Measurements from ENCODE around the gene KDM2A. TPM values are rescaled to one million over a fixed set of nuclear protein-coding genes. Genes with fewer than 3 reads are reported as not detected.
A peak's percentile ranks its signal among the peaks of the same experiment; 100 is the strongest.

KDM2A gene
- total and polyA plus RNA-seq, 2 of the 13 experiments (the other 11 are each of a cell fraction or from before 2014, with no cell fraction given) = 31.3 to 31.4 TPM

DNA sequence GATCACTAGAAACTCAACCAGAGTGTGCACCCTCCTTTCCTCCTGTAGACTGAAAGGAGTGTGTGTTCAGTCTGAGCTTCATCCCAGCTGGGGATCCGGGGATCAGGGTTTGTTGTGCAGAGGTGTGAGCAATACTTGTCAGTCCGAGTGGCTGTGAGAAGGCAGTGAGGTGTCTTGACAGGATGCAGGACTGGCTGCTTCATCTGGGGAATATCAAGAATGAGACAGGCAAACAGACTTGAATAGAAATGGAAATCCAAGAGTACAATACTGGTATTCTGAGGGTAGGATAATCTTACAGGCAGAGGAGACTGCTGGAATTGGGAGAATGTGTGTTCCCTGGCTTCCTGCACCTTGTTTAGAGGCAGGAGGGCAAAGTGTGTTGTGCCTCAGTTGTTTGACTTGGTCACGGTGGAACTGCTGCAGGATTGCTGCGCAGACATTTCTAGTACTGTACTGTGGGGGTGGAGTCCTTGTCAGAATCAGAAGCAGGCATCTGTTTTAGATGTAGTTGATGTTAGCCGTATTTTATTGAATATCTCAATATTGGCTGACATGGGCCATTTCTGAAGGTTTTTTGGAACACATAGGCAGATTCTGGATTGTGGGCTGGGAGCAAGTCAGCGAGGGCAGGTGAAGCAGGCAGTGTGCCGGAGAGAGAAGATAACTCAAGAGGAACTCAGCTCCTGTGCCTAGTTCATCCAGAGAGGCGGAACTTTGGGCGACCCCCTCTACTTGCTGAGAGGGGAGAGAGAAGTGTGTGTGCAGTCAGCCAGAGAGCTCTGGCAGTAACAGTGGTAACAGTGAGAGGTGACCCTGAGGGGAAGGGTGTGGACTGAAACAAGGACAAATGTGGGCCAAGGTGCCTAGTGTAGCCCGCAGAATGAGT is 120.1 kb downstream of the KDM2A start (continued):
- TF ChIP-seq, protein P1, sequence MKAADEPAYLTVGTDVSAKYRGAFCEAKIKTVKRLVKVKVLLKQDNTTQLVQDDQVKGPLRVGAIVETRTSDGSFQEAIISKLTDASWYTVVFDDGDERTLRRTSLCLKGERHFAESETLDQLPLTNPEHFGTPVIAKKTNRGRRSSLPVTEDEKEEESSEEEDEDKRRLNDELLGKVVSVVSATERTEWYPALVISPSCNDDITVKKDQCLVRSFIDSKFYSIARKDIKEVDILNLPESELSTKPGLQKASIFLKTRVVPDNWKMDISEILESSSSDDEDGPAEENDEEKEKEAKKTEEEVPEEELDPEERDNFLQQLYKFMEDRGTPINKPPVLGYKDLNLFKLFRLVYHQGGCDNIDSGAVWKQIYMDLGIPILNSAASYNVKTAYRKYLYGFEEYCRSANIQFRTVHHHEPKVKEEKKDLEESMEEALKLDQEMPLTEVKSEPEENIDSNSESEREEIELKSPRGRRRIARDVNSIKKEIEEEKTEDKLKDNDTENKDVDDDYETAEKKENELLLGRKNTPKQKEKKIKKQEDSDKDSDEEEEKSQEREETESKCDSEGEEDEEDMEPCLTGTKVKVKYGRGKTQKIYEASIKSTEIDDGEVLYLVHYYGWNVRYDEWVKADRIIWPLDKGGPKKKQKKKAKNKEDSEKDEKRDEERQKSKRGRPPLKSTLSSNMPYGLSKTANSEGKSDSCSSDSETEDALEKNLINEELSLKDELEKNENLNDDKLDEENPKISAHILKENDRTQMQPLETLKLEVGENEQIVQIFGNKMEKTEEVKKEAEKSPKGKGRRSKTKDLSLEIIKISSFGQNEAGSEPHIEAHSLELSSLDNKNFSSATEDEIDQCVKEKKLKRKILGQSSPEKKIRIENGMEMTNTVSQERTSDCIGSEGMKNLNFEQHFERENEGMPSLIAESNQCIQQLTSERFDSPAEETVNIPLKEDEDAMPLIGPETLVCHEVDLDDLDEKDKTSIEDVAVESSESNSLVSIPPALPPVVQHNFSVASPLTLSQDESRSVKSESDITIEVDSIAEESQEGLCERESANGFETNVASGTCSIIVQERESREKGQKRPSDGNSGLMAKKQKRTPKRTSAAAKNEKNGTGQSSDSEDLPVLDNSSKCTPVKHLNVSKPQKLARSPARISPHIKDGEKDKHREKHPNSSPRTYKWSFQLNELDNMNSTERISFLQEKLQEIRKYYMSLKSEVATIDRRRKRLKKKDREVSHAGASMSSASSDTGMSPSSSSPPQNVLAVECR (CRISPR knock-in tag; IDR thresholded peaks at IDR 0.05; ENCODE audit: borderline replicate concordance) = no peak
- TF ChIP-seq ZNF574 (CRISPR knock-in tag; IDR thresholded peaks at IDR 0.05) = no peak
- TF ChIP-seq SP140L (CRISPR knock-in tag; IDR thresholded peaks at IDR 0.05; ENCODE audit: borderline replicate concordance) = no peak
- TF ChIP-seq BORCS8-MEF2B (CRISPR knock-in tag; IDR thresholded peaks at IDR 0.05) = 0 out of 2 replicates have a peak, but pooled peaks have one; percentile 17
- no peak for TF ChIP-seq ZIK1 (CRISPR knock-in tag; IDR thresholded peaks at IDR 0.05; ENCODE audit: borderline replicate concordance, low read depth)
- TF ChIP-seq ZBTB42 (CRISPR knock-in tag; IDR thresholded peaks at IDR 0.05) = no peak
- 0 out of 2 replicates have a peak, but pooled peaks have one; percentile 2 for TF ChIP-seq ZSCAN21 (CRISPR knock-in tag; IDR thresholded peaks at IDR 0.05; ENCODE audit: borderline replicate concordance)
- TF ChIP-seq ELK4 (CRISPR knock-in tag; IDR thresholded peaks at IDR 0.05; ENCODE audit: borderline replicate concordance) = no peak
- TF ChIP-seq ZSCAN9 (CRISPR knock-in tag; IDR thresholded peaks at IDR 0.05; ENCODE audit: borderline replicate concordance) = no peak
- no peak for TF ChIP-seq MZF1 (CRISPR knock-in tag; IDR thresholded peaks at IDR 0.05; ENCODE audit: borderline replicate concordance)
- TF ChIP-seq ZFP82 (CRISPR knock-in tag; IDR thresholded peaks at IDR 0.05; ENCODE audit: borderline replicate concordance) = 0 out of 2 replicates have a peak, but pooled peaks have one; percentile 11
- 0 out of 2 replicates have a peak, but pooled peaks have one; percentile 4 for TF ChIP-seq PHF21A (CRISPR knock-in tag; IDR thresholded peaks at IDR 0.05)
- TF ChIP-seq ZNF207 (IDR thresholded peaks at IDR 0.05; ENCODE audit: borderline replicate concordance) = no peak
- TF ChIP-seq ZNF891 (CRISPR knock-in tag; IDR thresholded peaks at IDR 0.05) = 0 out of 2 replicates have a peak, but pooled peaks have one; percentile 16
- no peak for TF ChIP-seq HNF1B (CRISPR knock-in tag; IDR thresholded peaks at IDR 0.05)
- TF ChIP-seq EEA1 (CRISPR knock-in tag; IDR thresholded peaks at IDR 0.05; ENCODE audit: borderline replicate concordance) = no peak
- no peak for TF ChIP-seq ZFYVE20 (CRISPR knock-in tag; IDR thresholded peaks at IDR 0.05; ENCODE audit: borderline replicate concordance, low read depth)
- TF ChIP-seq MIER3 (CRISPR knock-in tag; IDR thresholded peaks at IDR 0.05; ENCODE audit: borderline replicate concordance) = no peak
